ENCODE data around the gene DOC2A.

DOC2A gene

DNA sequence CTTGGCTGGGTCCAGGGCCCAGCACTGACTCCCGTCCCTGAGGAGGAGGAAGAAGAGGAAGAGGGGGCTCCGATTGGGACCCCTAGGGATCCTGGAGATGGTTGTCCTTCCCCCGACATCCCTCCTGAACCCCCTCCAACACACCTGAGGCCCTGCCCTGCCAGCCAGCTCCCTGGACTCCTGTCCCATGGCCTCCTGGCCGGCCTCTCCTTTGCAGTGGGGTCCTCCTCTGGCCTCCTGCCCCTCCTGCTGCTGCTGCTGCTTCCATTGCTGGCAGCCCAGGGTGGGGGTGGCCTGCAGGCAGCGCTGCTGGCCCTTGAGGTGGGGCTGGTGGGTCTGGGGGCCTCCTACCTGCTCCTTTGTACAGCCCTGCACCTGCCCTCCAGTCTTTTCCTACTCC, 23.9 kb downstream of the DOC2A start:
- Histone ChIP-seq H3K36me3 (ENCODE audit: control insufficient read depth, insufficient read depth, low read length) (peaks cover 93% of the 10 kb centered on the region), H3K4me1 (ENCODE audit: control insufficient read depth, insufficient read depth, low read length) (no peaks in the 10 kb centered on the region), H3K27me3 (ENCODE audit: control insufficient read depth, insufficient read depth, low read length) (no peaks in the 10 kb centered on the region), H3K9ac (ENCODE audit: low read depth, low read length) (no peak overlapping the region), H3K9me3 (ENCODE audit: control insufficient read depth, insufficient read depth, low read length) (no peaks in the 10 kb centered on the region), H3K27ac (ENCODE audit: low read depth, low read length) (no peak overlapping the region), H3K4me3 (ENCODE audit: low read depth, low read length) (no peak overlapping the region)

DNA sequence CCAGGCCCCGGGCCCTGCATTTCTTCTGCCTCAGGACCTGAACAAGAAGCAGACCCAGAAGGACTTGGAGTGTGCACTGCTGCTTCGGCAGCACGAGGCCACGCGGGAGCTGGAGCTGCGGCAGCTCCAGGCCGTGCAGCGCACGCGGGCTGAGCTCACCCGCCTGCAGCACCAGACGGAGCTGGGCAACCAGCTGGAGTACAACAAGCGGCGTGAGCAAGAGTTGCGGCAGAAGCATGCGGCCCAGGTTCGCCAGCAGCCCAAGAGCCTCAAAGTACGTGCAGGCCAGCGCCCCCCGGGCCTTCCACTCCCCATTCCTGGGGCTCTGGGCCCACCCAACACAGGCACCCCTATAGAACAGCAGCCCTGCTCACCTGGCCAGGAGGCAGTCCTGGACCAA, 24.6 kb downstream of the DOC2A start:
- Histone ChIP-seq H3K27me3 (ENCODE audit: control insufficient read depth, insufficient read depth, low read length) (no peaks in the 10 kb centered on the region), H3K36me3 (ENCODE audit: control insufficient read depth, insufficient read depth, low read length) (peaks cover 95% of the 10 kb centered on the region), H3K9ac (ENCODE audit: low read depth, low read length) (no peak overlapping the region)

DNA sequence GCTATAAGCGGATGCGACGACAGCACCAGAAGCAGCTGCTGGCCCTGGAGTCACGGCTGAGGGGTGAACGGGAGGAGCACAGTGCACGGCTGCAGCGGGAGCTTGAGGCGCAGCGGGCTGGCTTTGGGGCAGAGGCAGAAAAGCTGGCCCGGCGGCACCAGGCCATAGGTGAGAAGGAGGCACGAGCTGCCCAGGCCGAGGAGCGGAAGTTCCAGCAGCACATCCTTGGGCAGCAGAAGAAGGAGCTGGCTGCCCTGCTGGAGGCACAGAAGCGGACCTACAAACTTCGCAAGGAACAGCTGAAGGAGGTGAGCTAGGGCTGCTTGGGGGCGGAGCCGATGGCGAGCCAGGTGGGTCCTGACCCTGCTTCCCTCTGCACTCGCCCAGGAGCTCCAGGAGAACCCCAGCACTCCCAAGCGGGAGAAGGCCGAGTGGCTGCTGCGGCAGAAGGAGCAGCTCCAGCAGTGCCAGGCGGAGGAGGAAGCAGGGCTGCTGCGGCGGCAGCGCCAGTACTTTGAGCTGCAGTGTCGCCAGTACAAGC, 25.5 kb downstream of the DOC2A start:
- H3K36me3 ChIP-seq (ENCODE audit: control insufficient read depth, insufficient read depth, low read length): peaks cover 98% of the 10 kb centered on the region
- no peak overlapping the region for H3K9ac ChIP-seq (ENCODE audit: low read depth, low read length)
- H3K9me3 ChIP-seq (ENCODE audit: control insufficient read depth, insufficient read depth, low read length): no peaks in the 10 kb centered on the region
- H3K27me3 ChIP-seq (ENCODE audit: control insufficient read depth, insufficient read depth, low read length): no peaks in the 10 kb centered on the region
- no peak overlapping the region for H3K27ac ChIP-seq (ENCODE audit: low read depth, low read length)
- H3K4me3 ChIP-seq (ENCODE audit: low read depth, low read length): no peak overlapping the region
- H3K4me1 ChIP-seq (ENCODE audit: control insufficient read depth, insufficient read depth, low read length): no peaks in the 10 kb centered on the region

More for the DNA sequence above, 24.6 kb downstream of the DOC2A start:
- no peak overlapping the region for H3K4me3 ChIP-seq (ENCODE audit: low read depth, low read length)
- H3K9me3 ChIP-seq (ENCODE audit: control insufficient read depth, insufficient read depth, low read length): no peaks in the 10 kb centered on the region
- H3K27ac ChIP-seq (ENCODE audit: low read depth, low read length): no peak overlapping the region
- H3K4me1 ChIP-seq (ENCODE audit: control insufficient read depth, insufficient read depth, low read length): no peaks in the 10 kb centered on the region

DNA sequence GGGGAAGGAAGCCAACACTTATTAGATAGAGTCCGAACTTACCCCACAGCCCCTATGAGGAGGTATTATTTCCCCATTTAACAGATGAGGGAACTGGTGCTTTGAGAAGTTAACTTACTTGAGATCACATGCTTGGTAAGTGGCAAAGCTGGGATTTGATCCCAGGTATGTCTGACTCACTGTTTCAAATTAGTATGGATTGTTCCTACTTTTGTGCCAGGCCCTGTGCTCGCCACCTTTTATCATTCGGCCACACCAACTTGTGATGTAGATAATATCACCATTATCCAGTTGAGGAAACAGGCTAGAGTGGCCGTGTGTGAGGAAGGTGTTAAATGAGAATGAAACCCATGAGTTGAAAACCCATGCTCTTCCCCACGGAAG, 26.1 kb downstream of the DOC2A start:
- Histone ChIP-seq H3K36me3 (ENCODE audit: control insufficient read depth, insufficient read depth, low read length) (peaks cover 98% of the 10 kb centered on the region), H3K4me1 (ENCODE audit: control insufficient read depth, insufficient read depth, low read length) (no peaks in the 10 kb centered on the region), H3K4me3 (ENCODE audit: low read depth, low read length) (no peak overlapping the region), H3K27ac (ENCODE audit: low read depth, low read length) (no peak overlapping the region), H3K27me3 (ENCODE audit: control insufficient read depth, insufficient read depth, low read length) (no peaks in the 10 kb centered on the region), H3K9ac (ENCODE audit: low read depth, low read length) (no peak overlapping the region), H3K9me3 (ENCODE audit: control insufficient read depth, insufficient read depth, low read length) (no peaks in the 10 kb centered on the region)

DNA sequence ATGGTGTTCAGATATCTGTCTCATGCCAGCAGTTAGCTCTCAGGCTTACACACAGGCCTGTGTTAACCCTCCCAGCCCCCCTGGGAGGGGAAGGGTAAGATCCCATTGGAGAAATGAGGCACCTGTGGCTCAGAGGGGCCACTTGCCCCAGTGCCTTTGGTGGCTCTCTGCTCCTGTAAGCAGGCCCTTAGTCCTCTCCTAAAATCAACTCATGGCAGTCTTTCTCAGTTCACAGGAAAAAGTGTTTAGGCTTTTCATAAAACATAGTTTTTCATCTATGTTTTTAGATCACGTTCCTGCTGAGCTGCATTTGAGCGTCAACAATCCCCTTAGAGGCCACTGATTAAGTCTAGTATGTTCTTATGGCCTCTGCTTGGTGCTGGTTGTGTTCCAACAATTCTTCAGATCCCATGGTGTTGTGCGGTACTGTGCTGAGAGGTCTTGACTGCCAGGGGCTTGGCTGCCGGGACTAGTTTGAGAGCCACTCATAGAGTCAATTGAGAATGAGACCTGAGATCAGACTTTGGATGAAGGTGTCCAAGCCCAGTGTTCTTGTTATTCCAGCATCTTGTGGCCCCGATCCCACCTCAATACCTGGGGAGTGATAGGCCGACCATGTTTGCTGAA, 26.6 kb downstream of the DOC2A start:
- Histone ChIP-seq H3K9me3 (ENCODE audit: control insufficient read depth, insufficient read depth, low read length) (no peaks in the 10 kb centered on the region), H3K27me3 (ENCODE audit: control insufficient read depth, insufficient read depth, low read length) (no peaks in the 10 kb centered on the region), H3K27ac (ENCODE audit: low read depth, low read length) (no peak overlapping the region), H3K9ac (ENCODE audit: low read depth, low read length) (no peak overlapping the region), H3K4me1 (ENCODE audit: control insufficient read depth, insufficient read depth, low read length) (no peaks in the 10 kb centered on the region), H3K36me3 (ENCODE audit: control insufficient read depth, insufficient read depth, low read length) (peaks cover 98% of the 10 kb centered on the region), H3K4me3 (ENCODE audit: low read depth, low read length) (no peak overlapping the region)

DNA sequence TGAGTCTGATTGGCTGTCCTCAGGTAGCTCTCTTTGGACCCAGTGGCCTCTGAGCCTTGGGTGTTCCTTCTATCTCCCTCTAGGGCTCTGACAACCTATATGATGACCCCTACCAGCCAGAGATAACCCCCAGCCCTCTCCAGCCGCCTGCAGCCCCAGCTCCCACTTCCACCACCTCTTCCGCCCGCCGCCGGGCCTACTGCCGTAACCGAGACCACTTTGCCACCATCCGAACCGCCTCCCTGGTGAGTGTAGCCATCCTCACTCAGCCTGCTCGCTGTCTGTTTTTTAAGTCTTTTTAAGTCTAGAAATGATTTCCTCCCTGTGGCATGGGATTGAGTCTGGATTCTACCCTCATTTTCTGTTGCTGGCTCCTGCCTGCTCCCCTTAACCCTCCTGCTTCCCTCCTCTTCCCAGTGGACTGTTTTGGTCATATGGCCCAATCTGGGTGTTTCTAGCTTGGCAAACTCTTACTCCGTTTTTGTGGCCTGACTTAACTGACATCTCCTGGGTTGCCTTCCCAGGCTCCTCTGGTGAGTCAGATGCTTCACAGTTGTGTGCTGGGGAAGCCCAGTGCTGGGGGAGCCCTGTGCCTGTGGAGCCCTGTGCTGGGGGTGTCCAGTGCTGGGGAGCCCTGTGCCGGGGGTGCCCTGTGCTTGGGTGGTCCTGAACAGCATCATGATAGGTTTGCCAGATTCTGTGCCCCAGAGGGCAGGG, 27.2 kb downstream of the DOC2A start:
- Histone ChIP-seq H3K27ac (ENCODE audit: low read depth, low read length) (no peak overlapping the region), H3K4me3 (ENCODE audit: low read depth, low read length) (no peak overlapping the region), H3K36me3 (ENCODE audit: control insufficient read depth, insufficient read depth, low read length) (peaks cover 99% of the 10 kb centered on the region), H3K9me3 (ENCODE audit: control insufficient read depth, insufficient read depth, low read length) (no peaks in the 10 kb centered on the region), H3K4me1 (ENCODE audit: control insufficient read depth, insufficient read depth, low read length) (no peaks in the 10 kb centered on the region), H3K9ac (ENCODE audit: low read depth, low read length) (no peak overlapping the region), H3K27me3 (ENCODE audit: control insufficient read depth, insufficient read depth, low read length) (no peaks in the 10 kb centered on the region)

DNA sequence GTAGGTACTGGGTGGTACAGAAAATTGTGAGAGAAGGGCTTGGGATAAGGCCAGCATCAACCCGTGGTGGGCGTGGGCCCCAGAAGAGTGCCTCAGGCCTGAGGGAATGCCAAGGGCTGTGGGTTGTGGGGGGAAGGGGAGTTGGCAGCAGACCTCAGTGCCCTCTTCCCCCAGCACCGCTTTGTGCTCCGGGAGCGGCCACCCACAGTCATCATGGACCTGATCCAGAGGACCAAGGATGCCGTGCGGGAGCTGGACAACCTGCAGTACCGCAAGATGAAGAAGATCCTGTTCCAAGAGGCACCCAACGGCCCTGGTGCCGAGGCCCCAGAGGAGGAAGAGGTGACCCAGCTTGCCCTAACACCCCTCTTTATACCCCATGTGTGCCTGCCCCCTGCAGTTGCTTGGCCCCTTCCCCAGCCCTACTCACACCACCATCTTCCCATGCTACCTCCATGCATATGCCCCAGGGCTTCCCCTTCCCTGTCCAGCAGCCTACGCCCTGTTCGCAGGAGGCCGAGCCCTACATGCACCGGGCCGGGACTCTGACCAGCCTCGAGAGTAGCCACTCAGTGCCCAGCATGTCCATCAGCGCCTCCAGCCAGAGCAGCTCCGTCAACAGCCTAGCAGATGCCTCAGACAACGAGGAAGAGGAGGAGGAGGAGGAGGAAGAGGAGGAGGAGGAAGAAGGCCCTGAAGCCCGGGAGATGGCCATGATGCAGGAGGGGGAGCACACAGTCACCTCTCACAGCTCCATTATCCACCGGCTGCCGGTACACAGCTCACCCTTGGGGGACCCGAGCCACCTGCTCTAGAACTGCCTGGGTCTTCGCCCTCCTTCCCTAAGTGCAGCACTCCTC, 28.0 kb downstream of the DOC2A start:
- H3K27me3 ChIP-seq (ENCODE audit: control insufficient read depth, insufficient read depth, low read length): no peaks in the 10 kb centered on the region
- no peaks in the 10 kb centered on the region for H3K9me3 ChIP-seq (ENCODE audit: control insufficient read depth, insufficient read depth, low read length)
- H3K4me3 ChIP-seq (ENCODE audit: low read depth, low read length): no peak overlapping the region
- H3K4me1 ChIP-seq (ENCODE audit: control insufficient read depth, insufficient read depth, low read length): no peaks in the 10 kb centered on the region
- no peak overlapping the region for H3K27ac ChIP-seq (ENCODE audit: low read depth, low read length)
- peaks cover 99% of the 10 kb centered on the region for H3K36me3 ChIP-seq (ENCODE audit: control insufficient read depth, insufficient read depth, low read length)
- H3K9ac ChIP-seq (ENCODE audit: low read depth, low read length): no peak overlapping the region

DNA sequence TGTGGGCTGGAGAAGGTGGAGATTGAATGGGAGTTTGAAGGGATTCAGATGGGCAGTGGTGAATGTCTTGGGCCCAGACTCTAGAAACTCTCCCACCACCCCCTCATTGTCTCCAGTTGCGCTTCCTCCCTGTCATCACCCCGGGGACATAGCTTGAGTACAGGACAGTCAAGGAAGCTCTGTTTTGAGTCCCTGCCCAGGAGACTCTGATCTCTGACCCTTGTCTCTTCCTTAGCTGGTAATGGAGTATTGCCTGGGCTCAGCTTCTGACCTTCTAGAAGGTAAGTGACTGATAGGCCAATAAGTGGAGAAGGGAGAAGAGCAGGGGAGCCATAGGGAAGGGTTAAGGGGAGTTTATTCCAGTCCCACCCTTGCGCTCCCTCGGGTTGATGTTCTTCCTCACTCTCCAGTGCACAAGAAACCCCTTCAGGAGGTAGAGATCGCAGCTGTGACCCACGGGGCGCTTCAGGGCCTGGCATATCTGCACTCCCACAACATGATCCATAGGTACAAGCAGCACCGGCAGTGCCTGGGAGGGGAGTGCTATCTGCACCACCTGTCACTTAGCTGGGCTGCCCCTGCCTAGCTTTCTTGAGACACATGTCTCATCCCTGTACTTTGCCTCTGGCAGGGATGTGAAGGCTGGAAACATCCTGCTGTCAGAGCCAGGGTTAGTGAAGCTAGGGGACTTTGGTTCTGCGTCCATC, 32.1 kb downstream of the DOC2A start:
- no peaks in the 10 kb centered on the region for H3K27me3 ChIP-seq (ENCODE audit: control insufficient read depth, insufficient read depth, low read length)
- no peak overlapping the region for H3K4me3 ChIP-seq (ENCODE audit: low read depth, low read length)
- no peaks in the 10 kb centered on the region for H3K9me3 ChIP-seq (ENCODE audit: control insufficient read depth, insufficient read depth, low read length)
- no peak overlapping the region for H3K27ac ChIP-seq (ENCODE audit: low read depth, low read length)
- H3K36me3 ChIP-seq (ENCODE audit: control insufficient read depth, insufficient read depth, low read length): peaks cover 62% of the 10 kb centered on the region
- H3K4me1 ChIP-seq (ENCODE audit: control insufficient read depth, insufficient read depth, low read length): peaks cover 23% of the 10 kb centered on the region
- H3K9ac ChIP-seq (ENCODE audit: low read depth, low read length): no peak overlapping the region

DNA sequence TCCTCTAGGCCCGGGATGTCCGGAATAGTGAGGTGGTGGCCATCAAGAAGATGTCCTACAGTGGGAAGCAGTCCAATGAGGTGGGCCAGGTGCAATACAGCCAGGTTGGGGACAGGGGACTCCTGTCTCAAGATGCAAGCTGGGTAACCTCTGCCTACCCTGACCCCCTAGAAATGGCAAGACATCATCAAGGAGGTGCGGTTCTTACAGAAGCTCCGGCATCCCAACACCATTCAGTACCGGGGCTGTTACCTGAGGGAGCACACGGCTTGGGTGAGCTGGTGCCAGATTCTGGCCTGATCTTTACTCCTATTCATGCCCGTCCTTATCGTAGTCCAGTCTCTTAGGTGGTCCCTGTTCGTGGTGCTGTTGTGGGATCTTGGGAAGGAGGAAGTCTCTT, 32.7 kb downstream of the DOC2A start:
- no peak overlapping the region for H3K9ac ChIP-seq (ENCODE audit: low read depth, low read length)
- peaks cover 1% of the 10 kb centered on the region for H3K9me3 ChIP-seq (ENCODE audit: control insufficient read depth, insufficient read depth, low read length)
- no peak overlapping the region for H3K4me3 ChIP-seq (ENCODE audit: low read depth, low read length)
- H3K27ac ChIP-seq (ENCODE audit: low read depth, low read length): no peak overlapping the region
- H3K36me3 ChIP-seq (ENCODE audit: control insufficient read depth, insufficient read depth, low read length): peaks cover 56% of the 10 kb centered on the region
- no peaks in the 10 kb centered on the region for H3K27me3 ChIP-seq (ENCODE audit: control insufficient read depth, insufficient read depth, low read length)
- peaks cover 23% of the 10 kb centered on the region for H3K4me1 ChIP-seq (ENCODE audit: control insufficient read depth, insufficient read depth, low read length)

DNA sequence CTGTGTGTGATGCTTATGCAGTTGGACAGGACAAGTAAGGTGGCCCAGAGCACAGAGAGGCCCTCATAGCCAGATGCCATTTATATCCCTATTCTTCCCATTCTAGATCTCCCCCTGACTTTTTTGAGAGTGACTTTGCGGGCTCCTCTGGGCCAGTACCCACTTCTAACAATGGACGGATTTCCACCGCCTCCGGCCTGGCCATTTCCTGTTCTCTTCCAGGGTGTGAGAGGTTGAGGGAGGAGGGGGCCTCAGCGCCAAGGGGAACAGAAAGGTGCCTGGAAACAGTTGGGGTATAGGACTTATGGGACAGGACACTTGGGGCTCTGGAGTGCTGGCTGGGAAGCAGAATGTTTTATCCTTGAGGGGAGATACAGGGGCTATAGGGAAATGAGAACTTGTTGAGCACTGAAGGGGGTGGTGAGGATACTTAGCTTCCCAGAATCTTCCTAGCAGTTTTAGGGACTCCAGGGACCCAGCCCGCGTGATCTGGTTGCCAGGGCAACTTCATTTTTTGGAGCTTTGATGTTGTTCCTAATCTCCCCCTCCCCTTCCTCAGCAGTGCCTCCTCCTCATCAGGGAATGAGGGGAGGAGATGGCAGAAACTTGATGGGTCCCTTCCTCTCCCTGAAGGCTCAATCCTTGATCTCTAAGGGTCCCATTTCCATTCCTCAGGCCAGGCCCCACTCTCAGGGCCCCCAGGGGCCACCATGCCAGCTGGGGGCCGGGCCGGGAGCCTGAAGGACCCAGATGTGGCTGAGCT, 33.6 kb downstream of the DOC2A start:
- H3K9ac ChIP-seq (ENCODE audit: low read depth, low read length): no peak overlapping the region
- peaks cover 9% of the 10 kb centered on the region for H3K9me3 ChIP-seq (ENCODE audit: control insufficient read depth, insufficient read depth, low read length)
- peaks cover 23% of the 10 kb centered on the region for H3K4me1 ChIP-seq (ENCODE audit: control insufficient read depth, insufficient read depth, low read length)
- H3K36me3 ChIP-seq (ENCODE audit: control insufficient read depth, insufficient read depth, low read length): peaks cover 48% of the 10 kb centered on the region
- H3K4me3 ChIP-seq (ENCODE audit: low read depth, low read length): no peak overlapping the region
- H3K27me3 ChIP-seq (ENCODE audit: control insufficient read depth, insufficient read depth, low read length): peaks cover 7% of the 10 kb centered on the region
- H3K27ac ChIP-seq (ENCODE audit: low read depth, low read length): no peak overlapping the region
